GM13976 (cell line): Measurements from ENCODE around the gene KIF26A.

Source experiments
- DNase-seq: peaks from one replicate; pipeline ENCODE4 v3.0.0; 2012; ENCODE audit warnings: low spot score
- in situ Hi-C: fragments of 300-500 bp; cut with MboI; formaldehyde crosslinking; loops from one replicate; pipeline ENCODE4 v1.12.0; 2022; ENCODE audit warnings: low sequenced_read_pairs, mixed read lengths, inconsistent platforms; ENCODE audit not compliant: unreplicated experiment
- TF ChIP-seq, protein P1 (sequence below): IDR thresholded peaks from 2 replicates; pipeline ENCODE4 v1.5.1; 2012; ENCODE audit warnings: borderline replicate concordance, mild to moderate bottlenecking; ENCODE audit not compliant: insufficient read depth; ENCODE audit errors: extremely low read depth, missing control alignments, control extremely low read depth

Gene KIF26A

DNA sequence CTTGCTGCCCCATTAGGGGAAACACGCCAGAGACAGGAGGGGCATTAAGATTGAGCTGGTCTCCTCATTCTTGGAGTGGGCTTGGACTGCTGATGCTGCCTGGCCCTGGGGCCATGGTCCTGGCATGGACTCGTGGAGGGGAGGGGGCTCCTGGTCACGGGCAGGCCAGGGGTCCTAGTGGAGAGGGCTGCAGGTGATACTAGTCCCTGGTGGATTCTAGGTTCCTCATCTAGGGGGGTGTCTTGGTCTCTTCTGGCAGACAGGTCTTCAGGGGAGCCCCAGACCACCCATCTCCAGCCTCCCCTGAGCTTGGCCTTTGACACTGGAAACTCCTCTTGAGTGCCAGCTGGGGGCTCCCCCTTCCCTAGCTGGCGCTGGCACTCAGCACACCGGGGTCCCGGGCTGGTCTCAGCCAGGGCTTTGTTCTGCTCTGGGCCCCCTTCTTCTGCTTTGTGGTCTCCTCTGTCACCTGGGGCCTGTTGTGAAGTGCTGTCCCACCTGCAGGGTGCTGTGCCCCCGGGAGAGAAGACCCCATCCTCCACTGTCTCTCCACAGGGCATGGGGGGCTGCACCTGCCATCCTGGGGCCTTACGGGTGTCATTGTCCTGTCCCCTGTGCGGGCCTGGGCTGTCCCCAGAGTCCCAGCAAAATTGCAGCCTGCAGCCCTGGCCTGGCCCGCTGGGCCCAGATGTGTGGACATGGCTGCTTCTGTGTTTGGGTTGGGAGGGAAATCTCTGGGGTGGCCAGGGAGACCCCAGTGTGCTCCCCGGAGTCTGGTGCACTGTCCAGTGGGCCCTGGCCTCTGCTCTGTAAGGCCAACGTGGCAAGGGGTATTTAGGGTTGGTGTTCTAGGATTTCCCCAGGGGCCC lies 2.3 kb downstream of the KIF26A start:
- TF ChIP-seq, protein P1, sequence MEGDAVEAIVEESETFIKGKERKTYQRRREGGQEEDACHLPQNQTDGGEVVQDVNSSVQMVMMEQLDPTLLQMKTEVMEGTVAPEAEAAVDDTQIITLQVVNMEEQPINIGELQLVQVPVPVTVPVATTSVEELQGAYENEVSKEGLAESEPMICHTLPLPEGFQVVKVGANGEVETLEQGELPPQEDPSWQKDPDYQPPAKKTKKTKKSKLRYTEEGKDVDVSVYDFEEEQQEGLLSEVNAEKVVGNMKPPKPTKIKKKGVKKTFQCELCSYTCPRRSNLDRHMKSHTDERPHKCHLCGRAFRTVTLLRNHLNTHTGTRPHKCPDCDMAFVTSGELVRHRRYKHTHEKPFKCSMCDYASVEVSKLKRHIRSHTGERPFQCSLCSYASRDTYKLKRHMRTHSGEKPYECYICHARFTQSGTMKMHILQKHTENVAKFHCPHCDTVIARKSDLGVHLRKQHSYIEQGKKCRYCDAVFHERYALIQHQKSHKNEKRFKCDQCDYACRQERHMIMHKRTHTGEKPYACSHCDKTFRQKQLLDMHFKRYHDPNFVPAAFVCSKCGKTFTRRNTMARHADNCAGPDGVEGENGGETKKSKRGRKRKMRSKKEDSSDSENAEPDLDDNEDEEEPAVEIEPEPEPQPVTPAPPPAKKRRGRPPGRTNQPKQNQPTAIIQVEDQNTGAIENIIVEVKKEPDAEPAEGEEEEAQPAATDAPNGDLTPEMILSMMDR: no peak
- in situ Hi-C loops: no loop called here
- no peak for DNase-seq

DNA sequence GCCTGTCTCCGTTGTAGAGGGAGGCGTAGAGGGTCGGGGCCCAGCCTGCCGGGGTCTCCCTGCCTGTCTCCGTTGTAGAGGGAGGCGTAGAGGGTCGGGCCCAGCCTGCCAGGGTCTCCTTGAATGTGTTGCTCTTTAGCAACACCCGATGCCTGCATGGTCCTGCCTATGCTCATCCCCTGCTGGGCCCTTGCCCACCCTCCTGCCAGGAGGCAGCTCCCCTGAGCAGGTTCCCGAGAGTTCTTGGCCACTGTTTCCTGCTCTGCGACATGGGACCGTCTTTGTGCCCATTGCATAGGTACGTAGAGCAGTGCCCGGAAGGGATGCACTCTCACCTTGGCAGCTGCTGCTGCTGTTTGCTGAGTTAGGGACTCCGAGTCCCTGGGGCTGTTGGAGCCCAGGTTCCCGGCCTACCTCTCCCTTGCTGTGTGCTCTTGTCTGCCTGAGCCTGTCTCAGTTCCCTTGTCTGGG lies 3.3 kb downstream of the KIF26A start:
- TF ChIP-seq, protein P1: no peak
- no peak for DNase-seq
- in situ Hi-C loops: no loop called here

DNA sequence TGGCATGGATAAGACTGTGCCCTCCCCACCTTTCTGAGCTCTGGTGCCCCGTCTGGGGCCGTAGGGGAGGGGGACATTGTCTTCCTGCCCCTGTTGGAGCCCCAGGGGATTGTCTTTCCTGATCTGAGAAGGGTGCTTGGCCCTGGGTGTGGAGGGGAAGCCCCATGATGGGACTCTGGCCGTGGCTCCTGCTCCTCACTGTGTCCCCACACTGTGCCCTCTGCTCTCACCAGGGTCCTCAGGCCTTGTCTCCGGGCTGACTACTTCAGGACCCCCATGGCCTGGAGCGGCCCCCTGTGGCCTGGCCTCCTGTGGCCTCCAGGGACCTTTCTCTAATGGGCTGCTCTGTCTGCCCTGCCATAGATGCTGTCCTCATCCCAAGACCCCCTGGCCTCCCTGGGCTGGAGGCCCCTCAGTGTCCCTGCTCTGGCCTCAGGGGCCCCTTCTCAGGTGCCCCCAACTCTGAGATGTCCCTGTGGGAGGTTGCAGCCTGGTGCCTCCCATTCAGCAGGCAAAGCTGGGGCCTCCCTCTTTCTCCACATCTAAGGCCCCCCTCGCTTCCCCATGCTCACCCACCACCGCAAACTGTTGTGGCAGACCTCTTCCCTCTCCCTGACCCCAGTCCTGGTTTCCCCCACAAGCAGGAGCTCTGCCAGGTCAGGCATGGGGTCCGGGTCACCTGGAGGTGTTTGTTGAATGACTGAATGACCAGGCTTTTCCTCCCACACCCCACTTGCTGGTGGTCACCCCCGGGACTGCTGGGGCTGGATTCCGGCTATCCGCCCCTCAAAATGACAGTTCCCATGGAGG lies 4.0 kb downstream of the KIF26A start:
- DNase-seq: no peak
- TF ChIP-seq, protein P1: no peak
- in situ Hi-C loops: no loop called here

DNA sequence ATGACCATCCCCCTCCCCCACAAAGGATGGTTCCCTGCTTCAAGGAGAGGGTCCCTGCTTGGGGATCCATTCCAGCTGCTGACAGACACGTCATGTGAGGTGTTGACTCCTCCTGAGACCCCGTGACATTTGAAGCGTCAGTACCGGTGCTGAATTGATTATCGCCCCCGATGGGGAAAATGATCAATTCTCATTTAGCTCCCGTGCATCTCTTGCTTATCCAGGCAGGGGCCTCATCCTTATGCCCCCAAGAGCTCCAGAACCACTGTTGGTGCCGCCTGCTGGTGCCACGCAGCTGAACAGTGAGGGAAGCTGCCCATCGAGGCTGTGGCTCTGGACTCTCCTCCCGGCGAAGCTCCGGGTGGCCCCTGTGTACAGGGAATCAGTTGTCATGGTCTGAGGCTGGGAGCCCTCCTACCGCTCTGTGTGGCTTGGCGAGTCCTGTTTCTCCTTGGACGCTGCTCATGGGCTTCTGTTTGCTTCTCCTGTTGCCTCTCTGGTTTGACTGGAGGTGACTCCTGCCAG lies 4.6 kb downstream of the KIF26A start:
- in situ Hi-C loops: no loop called here
- TF ChIP-seq, protein P1: no peak
- DNase-seq: no peak

DNA sequence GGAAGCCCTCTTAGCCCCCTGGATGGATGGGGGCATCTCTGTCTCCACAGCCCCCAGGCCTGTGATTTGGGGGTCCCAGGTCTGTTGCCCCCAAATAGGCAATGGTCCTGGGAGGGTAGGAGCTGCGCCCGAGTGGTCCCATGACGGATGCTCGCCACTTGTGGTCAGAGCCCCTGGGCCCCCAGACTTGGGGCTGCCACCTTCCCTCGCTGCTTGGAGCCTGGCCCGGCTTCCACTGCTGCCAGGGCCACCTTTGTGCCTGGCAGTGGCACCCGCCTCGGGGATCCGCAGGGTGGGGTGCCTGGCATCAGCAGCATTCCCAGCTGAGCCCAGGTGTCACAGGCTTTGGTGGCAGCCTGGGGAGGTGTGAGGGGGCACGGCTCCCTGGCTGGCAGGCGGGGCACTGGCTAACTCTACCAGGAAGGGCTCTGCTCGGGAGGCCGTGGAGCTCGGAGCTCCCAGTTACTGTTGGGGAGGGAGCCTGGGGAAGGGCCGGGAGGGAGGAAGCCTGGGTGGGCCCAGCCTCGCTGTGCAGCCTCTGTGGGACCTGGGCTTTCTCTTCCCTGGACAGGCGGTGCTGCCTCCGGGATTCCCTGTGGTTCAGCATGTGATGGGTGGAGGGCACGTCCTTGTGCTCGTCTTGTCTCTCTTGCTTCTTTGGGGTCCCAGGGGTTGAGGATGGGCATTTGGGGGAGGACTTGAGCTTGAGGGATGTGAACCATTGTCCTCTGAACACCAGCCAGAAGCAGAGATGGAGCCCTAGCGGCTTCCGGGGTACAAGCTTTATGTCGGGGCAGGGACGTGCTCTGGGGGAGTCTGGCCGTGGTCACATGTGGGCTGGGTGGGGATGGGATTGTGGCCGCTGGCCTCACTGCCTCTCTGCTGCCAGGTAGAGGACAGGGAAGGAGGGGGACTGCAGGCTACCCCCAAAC lies 5.4 kb downstream of the KIF26A start:
- TF ChIP-seq, protein P1: no peak
- in situ Hi-C loops: no loop called here
- DNase-seq: no peak

DNA sequence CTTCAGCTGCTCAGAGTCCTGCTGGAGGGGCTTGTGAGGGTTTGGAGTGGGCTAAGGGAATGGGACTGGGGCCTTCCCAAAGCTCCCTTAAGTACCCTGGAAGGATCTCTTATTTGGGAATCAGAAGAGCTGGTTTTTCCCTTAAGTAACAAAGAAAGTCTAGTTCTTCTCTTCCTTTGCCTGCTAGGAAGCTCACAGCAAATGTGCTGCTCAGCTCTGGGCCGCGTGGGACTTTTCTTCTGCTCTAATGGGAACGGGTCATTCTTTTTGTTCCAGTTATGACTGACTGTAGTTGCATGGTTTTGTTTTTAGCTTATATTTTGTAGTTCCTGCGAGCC lies 6.0 kb downstream of the KIF26A start:
- no peak for DNase-seq
- TF ChIP-seq, protein P1: no peak
- in situ Hi-C loops: no loop called here
